Measurements from ENCODE around the gene TSPAN11. TPM values are rescaled to one million over a fixed set of nuclear protein-coding genes. Genes with fewer than 3 reads are reported as not detected.
A peak's percentile ranks its signal among the peaks of the same experiment; 100 is the strongest.

The TSPAN11 gene
- total and polyA plus RNA-seq, 2 donors (not counting 3 experiments of a cell fraction or from before 2014, with no cell fraction given), result 2.1 to 3.9 TPM

DNA sequence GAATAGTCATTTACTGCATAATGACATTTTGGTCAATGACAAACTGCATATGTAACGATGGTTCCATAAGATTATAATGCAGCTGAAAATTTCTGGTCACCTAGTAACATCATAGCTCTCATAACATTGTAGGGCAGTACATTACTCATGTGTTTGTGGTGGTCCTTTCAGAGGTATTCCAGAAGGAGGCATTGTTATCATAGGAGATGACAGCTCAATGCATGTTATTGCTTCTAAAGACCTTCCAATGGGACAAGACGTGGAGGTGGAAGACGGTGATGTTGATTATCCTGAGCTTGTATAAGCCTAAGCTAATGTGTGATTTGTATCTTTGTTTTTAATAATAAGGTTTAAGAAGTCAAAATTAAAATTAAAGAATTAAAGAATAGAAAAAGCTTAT lies 43.8 kb upstream of the TSPAN11 start:
- Histone ChIP-seq H3K4me3 (replicated peaks in 1 of 3; ENCODE audit: insufficient read depth in 1 of 3, low read depth in 1 of 3, low read length in 3 of 3) (no peak overlapping the region), H3K27me3 (ENCODE audit: control insufficient read depth in 2 of 2, insufficient read depth in 2 of 2, low read length in 2 of 2) (peaks cover 11 to 25% of the 10 kb centered on the region in 2 experiments), H3K79me2 (ENCODE audit: control insufficient read depth, insufficient read depth, low read length) (no peaks in the 10 kb centered on the region), H3K9ac (replicated peaks; ENCODE audit: extremely low read depth, insufficient read depth, low read length) (no peak overlapping the region), H3K9me1 (replicated peaks; ENCODE audit: control insufficient read depth, extremely low read depth, insufficient read depth, low read length) (no peaks in the 10 kb centered on the region), H3K36me3 (ENCODE audit: control insufficient read depth in 2 of 2, extremely low read depth in 1 of 2, insufficient read depth in 2 of 2, low read length in 2 of 2) (no peaks in the 10 kb centered on the region), H3K27ac (ENCODE audit: insufficient read depth, low read depth, low read length) (no peak overlapping the region), H2AFZ (ENCODE audit: low read depth, low read length) (no peak overlapping the region), H3K4me2 (ENCODE audit: insufficient read depth, low read length) (no peak overlapping the region), H4K20me1 (replicated peaks; ENCODE audit: control insufficient read depth, extremely low read depth, insufficient read depth, low read length) (no peaks in the 10 kb centered on the region), H3K9me3 (replicated peaks; ENCODE audit: control insufficient read depth, insufficient read depth, low read length) (no peaks in the 10 kb centered on the region), H3K4me1 (ENCODE audit: control insufficient read depth, extremely low read depth, insufficient read depth, low read length) (no peaks in the 10 kb centered on the region)
- TF ChIP-seq JUN (IDR thresholded peaks at IDR 0.05; ENCODE audit: borderline replicate concordance, insufficient read depth, insufficient read length, low read depth) (no peak), POLR2A (IDR thresholded peaks at IDR 0.05; ENCODE audit: low read depth, low read length) (no peak), MYC (IDR thresholded peaks at IDR 0.05; ENCODE audit: low read depth, low read length) (no peak), EZH2 (IDR thresholded peaks at IDR 0.05; ENCODE audit: borderline replicate concordance, low read depth, low read length, severe bottlenecking) (no peak), FOS (IDR thresholded peaks at IDR 0.05; ENCODE audit: borderline replicate concordance, insufficient read depth, low read length) (no peak), POLR2AphosphoS5 (IDR thresholded peaks at IDR 0.05; ENCODE audit: insufficient read depth, low read depth, low read length) (no peak)
- TF ChIP-seq, protein P1, sequence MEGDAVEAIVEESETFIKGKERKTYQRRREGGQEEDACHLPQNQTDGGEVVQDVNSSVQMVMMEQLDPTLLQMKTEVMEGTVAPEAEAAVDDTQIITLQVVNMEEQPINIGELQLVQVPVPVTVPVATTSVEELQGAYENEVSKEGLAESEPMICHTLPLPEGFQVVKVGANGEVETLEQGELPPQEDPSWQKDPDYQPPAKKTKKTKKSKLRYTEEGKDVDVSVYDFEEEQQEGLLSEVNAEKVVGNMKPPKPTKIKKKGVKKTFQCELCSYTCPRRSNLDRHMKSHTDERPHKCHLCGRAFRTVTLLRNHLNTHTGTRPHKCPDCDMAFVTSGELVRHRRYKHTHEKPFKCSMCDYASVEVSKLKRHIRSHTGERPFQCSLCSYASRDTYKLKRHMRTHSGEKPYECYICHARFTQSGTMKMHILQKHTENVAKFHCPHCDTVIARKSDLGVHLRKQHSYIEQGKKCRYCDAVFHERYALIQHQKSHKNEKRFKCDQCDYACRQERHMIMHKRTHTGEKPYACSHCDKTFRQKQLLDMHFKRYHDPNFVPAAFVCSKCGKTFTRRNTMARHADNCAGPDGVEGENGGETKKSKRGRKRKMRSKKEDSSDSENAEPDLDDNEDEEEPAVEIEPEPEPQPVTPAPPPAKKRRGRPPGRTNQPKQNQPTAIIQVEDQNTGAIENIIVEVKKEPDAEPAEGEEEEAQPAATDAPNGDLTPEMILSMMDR (IDR thresholded peaks at IDR 0.05; ENCODE audit: extremely low read depth in 1 of 2, insufficient read depth in 1 of 2, low read depth in 1 of 2, low read length in 2 of 2), result no peak
- intact Hi-C loops (cut with micrococcal nuclease), result loop anchor here (1.0 kb wide), 1 partner anchor 104 kb away; no protein-coding TSS in a partner anchor
- dilution Hi-C loops (cut with MboI; ENCODE audit: extremely low pct_ligation_motif_present, low sequenced_read_pairs), result no loop called here
- FAIRE-seq (peak; percentile 64), DNase-seq (ENCODE audit: low read depth, low spot score) (peak; percentile 22)
- CTCF ChIA-PET, result interaction anchor here (0.6 to 1.7 kb wide), 17 partner anchors 12 to 389 kb away, joined by 3 to 37 read pairs (median 4); no protein-coding TSS in a partner anchor
- POLR2A ChIA-PET, result no interaction called here
- no TSS peak for BruUV-seq (replicated peaks)
